Measurements from ENCODE around the gene SLIT1.

SLIT1 gene

DNA sequence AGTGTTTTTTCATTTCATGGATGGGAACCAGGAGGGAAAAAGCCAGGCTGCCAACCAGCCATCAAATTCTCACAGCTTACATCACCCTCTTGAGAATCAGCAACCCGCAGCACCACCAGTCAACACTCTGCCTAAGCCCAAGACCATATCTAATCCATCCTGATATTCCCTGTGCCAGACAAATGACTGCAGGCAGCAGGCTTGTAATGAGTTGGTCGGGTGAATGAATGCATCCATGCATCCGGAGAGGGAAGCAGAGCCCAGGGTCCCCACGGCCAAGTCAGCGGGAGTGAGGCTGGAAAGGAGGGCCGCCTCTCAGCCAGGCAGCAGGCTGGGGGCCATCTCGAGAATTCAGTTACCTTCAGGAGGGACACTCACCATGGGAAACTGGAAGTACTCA lies 46.9 kb downstream of the SLIT1 start:
- no peak for DNase-seq

DNA sequence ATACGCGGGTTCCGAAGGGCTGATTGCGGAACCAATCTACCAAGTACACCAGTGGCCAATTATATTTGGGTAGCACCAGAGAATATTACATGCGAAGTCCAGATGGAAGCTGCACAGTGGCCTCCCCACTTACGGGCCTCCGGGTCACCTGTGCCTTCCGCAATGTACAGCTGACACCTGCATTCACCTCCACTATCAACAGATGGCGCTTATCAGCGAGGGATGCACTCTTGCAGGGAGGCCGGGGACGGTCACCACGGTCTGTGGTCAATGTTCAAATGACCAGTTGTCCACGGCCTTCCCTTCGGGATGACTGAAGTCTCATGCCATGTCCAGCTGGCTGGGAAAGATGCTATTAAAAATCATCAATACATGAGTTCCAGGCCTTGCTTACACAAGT lies 47.6 kb downstream of the SLIT1 start:
- DNase-seq: no peak

GRCh38 chr10:97136756-97137155 lies 49.0 kb downstream of the SLIT1 start:
- DNase-seq: no peak

DNA sequence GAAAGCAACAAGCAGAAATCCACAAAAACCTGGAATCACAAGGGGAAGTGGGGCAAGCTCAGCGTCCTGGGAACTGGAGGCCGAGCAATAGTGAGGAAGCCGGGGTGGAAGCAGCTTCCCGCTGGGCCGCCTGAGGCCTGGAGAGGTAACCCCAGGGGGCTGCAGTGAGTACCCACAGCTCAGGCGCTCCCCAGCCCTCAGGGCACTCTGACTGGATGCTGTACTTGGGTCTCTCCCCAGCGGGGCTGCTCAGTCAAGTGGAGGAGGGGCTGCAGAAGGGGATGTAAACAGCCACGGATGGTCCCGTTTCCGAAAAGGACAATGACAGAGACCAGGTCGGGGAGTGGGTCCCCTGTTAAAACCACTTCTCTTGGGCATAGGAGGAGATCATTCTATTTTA lies 50.3 kb downstream of the SLIT1 start:
- DNase-seq: no peak

DNA sequence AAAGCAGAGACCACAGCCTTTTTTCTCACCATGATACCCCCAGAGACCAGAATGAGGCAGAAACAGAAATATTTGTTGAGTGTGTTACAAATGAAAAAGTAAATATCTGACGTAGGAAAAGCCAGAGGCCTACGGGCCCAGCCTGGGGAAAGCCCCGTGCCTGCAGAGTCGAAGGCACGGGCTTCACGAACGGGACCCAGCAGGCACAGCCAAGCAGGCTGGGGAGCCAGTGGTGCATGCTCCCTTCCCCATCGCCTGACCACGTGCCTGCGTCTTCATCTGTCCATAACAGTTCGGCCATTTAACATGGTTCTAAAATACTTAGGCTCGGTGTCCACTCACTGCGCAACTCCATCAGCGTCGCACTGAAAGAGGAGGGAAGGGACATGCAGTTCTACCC lies 50.8 kb downstream of the SLIT1 start:
- no peak for DNase-seq

- no peak for DNase-seq
Observed at GRCh38 chr10:97134110-97134509, 51.6 kb downstream of the SLIT1 start.

DNA sequence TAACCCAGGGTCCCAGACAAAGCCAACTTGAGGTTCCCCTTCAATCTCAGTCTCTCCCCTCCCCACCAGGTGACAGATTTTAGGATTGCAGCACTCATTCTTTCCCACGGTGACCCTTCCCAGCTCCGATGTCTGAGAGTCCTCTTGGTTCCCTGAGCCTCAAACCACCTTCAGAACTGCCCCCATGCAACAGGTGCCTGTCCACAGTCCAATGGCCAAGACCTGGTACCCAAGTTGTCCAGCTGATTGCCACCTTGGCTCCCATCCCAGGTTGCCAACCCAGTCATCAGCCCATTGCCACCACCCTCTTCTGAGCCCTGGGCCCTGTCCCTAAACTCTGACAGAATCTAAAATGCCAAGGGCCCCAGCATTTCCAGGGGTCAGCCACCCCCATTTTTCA lies 53.5 kb downstream of the SLIT1 start:
- DNase-seq: no peak

DNA sequence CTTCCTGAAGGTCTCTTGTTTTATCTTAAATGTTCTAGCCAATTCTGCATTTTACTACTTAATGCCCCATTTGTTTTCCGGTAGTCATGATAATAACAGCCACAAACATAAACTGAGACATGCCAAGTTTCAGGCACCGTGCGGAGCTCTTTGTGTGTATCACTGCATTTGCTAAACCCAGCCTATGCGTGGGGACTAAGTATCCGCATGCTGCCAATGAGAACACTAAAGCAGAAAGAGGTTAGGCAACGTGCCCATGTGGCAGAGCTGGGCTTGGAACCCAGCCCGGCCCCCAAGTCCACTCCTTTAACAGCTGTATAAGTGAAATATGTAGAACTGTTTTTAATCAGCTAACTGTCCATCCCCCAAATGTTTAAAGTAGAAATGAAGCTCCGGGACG lies 54.1 kb downstream of the SLIT1 start:
- DNase-seq: no peak

- DNase-seq: no peak
Observed at GRCh38 chr10:97131181-97131628, 54.6 kb downstream of the SLIT1 start.

DNA sequence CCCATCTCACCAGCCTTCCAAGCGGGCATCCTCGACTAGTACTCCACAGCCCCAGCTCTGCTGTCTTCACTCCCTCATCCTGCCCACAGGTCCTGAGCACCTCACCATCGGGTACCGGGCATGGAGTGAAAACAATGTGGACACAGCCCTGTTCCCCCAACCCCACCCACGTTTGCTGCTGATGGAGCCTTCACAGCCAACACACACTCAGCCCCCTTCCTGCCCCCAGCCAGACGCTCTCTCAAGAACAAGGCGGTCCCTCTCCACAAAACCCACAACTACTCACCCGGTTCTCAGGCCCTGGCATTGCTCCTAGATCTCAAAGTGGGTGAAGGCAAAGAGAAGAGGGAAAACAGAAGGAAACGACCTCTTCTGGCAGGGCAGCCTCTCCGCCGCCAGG lies 56.1 kb downstream of the SLIT1 start:
- DNase-seq: no peak

DNA sequence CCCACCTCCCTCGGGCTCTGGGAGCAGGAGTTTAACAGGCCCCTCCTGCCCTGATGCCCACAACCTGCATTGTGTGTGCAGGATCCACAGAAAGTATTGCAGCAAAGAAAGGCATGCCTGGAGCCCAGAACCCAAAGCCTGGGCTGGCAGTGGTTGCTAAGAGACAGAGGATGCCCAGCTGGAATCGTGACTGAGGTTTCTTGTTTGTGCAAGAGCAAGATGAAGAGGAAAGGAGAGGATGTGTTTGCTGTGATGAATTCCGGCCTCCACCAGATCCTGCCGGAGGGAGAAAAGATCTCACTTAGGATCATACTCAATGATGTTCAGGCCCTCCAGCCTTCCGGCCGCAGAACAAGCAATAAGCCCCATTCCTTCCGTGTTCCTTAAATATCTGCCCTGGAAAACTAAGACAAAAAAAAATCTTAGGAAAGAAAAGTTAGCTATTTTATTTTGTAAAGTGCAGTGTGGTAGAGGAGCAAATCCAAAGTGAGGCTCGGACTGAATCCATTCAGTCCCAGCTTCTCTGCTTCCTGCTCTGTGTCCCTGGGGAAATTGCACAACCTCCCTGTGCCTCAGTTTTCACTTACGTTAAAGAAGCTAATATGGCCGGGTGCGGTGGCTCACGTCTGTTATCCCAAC lies 57.1 kb downstream of the SLIT1 start:
- no peak for DNase-seq

GRCh38 chr10:97128039-97128492 lies 57.7 kb downstream of the SLIT1 start:
- no peak for DNase-seq

GRCh38 chr10:97127509-97127908 lies 58.2 kb downstream of the SLIT1 start:
- DNase-seq: no peak

DNA sequence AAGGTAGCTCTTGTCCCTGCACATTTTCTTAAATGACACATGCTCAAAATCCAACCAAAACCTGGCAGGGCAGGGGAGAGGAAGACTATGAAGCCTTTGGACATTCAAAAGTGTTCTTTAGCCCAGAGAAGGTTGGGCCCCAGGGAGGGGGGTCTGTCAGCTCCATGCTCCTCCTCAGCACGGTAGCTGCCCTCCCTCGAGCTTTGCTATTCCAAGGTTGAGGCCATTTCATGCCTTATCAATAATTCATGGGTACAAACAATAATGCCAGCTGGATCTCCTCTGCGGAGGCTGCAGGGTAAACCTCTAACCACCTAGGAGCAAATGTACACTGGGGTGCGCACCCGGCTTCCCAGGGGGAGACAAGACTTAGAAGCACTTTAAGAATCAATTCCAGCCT lies 61.5 kb downstream of the SLIT1 start:
- no peak for DNase-seq

DNA sequence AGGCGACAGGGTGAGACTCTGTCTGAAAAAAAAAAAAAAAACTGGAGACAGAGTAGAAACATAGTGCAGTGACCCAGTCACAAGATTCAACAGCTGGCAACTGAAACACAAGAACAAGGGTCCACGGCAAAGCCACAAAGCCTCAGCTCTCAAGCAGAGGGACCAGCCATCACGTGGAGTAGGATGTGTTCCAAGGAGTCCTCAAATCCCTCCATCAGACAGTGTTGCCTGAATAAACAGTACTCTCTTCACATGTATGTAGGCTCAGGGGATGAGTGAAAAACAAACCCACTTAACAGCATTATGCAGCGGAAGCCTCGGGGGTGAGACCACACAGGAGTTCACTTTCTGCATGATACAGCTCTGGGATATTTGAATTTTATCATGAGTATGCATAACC lies 62.0 kb downstream of the SLIT1 start:
- DNase-seq: no peak

- no peak for DNase-seq
Observed at GRCh38 chr10:97121041-97121440, 64.7 kb downstream of the SLIT1 start.

GRCh38 chr10:97120370-97120769 lies 65.4 kb downstream of the SLIT1 start:
- no peak for DNase-seq

DNA sequence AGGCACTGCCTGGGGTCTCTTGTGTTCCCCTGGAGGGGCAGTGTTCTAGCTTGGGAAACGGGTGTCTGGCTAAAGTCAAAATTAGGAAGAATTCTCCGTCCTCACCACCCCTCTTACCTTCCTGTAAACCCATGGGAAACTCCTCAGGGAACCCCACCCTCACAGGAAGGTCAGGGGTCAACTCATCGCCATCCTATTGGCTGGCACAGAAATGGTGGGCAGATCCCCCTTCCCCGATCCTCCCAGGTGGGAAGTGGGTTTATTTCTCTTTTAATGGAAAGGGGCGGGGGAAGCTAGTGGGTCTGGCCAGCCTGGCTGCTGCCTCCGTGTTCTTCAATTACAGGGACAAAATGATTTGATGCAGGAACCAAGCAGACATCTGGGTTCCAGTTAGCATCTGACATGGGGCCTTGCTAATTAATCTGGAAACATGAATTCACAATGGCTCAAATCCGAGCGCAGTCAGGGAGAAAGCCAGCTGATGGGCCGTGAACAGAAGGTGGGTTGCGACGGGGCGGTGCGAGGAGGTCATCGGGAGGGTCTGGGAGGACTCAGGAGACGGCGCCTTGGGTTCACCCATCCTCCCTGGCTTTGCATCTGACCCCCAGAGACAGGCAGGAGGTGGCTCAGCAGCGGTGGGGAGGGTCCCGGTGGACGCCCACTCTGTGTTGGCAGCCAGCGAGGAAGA lies 66.6 kb downstream of the SLIT1 start:
- no peak for DNase-seq

- no peak for DNase-seq
Observed at GRCh38 chr10:97117372-97117771, 68.4 kb downstream of the SLIT1 start.

DNA sequence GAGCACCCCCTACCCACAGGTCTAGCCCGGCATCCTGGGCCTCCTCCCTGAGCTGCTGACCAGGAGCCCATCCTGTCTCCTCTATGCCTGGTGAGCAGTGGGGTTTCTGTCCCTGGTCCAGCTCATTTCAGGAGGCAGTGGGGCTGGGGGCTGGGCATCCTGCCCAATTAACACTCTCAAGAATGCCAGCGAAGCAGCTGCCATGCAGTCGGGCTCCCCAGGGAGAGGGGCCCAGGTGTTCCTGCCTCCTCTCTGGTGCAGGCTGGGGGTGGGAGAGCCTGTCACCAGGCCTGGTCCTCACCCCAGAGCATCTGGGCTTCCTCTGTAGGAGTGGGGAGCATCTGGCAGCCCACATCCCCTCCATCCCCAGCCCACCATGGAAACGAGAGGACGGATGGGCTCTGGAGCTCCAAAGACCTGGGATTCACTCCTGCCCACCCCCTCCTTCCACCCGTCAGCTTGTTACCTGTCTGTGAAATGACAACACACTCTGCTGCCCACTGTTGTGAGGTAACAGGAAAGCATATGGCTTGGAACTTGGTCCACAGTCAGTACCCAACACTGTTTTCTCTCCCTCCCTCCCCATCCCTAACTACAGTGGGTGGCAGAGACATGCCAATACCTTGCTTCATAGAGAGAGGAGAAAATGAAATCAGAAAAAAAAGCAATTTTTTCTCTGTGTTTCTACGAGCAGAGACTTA lies 69.1 kb downstream of the SLIT1 start:
- no peak for DNase-seq

- no peak for DNase-seq
Observed at GRCh38 chr10:97115846-97116245, 69.9 kb downstream of the SLIT1 start.

GRCh38 chr10:97111615-97112014 lies 74.1 kb downstream of the SLIT1 start:
- DNase-seq: no peak

DNA sequence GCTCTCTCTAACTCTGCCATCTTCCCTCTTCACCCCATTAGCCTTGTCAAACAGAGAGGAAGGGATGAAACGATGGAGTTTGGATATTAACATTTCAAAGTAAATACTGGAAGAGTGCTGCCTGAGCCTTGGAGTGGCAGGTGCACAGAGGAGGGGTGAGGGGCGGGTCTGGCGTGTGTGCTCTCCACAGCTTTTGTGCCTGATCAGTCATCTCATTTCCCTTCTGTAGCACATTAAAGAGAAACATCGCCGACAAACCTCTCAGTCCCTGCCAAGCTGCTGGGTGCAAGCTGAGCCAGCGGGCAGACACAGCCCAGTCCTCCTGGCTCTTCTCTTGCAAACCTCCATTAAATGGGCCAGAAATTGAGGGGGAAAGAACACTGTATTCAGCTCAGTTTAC lies 76.2 kb downstream of the SLIT1 start:
- DNase-seq: no peak

DNA sequence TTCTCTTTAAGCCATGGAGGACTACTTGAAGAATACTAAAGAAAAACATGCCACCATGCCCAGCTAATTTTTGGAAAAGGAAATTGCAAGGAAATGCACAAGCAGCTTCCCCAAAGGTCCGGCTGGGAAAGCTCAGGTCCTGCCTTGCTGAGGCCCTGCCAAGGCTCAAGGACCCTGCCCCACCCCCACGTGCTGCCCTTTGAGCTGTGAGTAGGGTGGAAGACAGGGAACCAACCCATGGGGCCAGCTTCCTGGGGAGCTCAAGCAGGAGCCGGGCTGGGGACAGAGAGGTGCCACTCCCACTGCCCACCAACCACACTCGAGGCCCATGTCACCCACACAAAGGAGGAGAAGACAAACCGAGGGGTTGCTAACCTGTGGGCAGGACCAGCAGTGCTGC lies 78.2 kb downstream of the SLIT1 start:
- no peak for DNase-seq
